Subcutaneous abdominal adipose tissue (tissue), 5 donors: ENCODE data around the gene NRCAM.

Source experiments
- H3K27ac ChIP-seq: one replicate; pipeline ENCODE4 v1.7.0; 2013; ENCODE audit warnings: low read depth, mild to moderate bottlenecking, inconsistent platforms, low read length, moderate library complexity
- H3K27me3 ChIP-seq, 5 donors: one replicate each; pipeline ENCODE4 v1.7.0; 2013; ENCODE audit warnings: low read length in 5 of 5, inconsistent platforms in 1 of 5; ENCODE audit not compliant: control insufficient read depth in 5 of 5, insufficient read depth in 4 of 5
- H3K36me3 ChIP-seq, 5 donors: one replicate each; pipeline ENCODE4 v1.7.0; 2013; ENCODE audit warnings: low read length in 5 of 5; ENCODE audit not compliant: control insufficient read depth in 5 of 5, insufficient read depth in 5 of 5
- H3K4me1 ChIP-seq, 5 donors: one replicate each; pipeline ENCODE4 v1.7.0; 2013; ENCODE audit warnings: low read length in 5 of 5, mild to moderate bottlenecking in 3 of 5, moderate library complexity in 1 of 5; ENCODE audit not compliant: control insufficient read depth in 5 of 5, insufficient read depth in 5 of 5
- H3K4me3 ChIP-seq, 5 donors: one replicate each; pipeline ENCODE4 v1.7.0; 2013; ENCODE audit warnings: low read length in 5 of 5, low read depth in 1 of 5
- H3K9ac ChIP-seq, 5 donors: one replicate each; pipeline ENCODE4 v1.7.0; 2013; ENCODE audit warnings: low read length in 5 of 5, mild to moderate bottlenecking in 4 of 5, moderate library complexity in 3 of 5
- H3K9me3 ChIP-seq, 5 donors: one replicate each; pipeline ENCODE4 v1.7.0; 2013; ENCODE audit warnings: low read length in 5 of 5; ENCODE audit not compliant: control insufficient read depth in 5 of 5
- donor health status: healthy.
- donor health status: healthy.
- donor health status: healthy.
- donor health status: healthy.
- donor health status: healthy.

NRCAM gene

GRCh38 chr7:108308276-108308675 is 148.0 kb downstream of the NRCAM start:
- Histone ChIP-seq H3K9me3 (no peaks in the 10 kb centered on the region), H3K27me3 (no peaks in the 10 kb centered on the region), H3K4me3 (no peak overlapping the region), H3K27ac (peak overlapping the region; percentile 32), H3K9ac (peak overlapping the region in 1 of 5 donors; percentile 42), H3K4me1 (peaks cover 0 to 28% (median 10%) of the 10 kb centered on the region in 5 donors), H3K36me3 (no peaks in the 10 kb centered on the region)

- H3K9ac ChIP-seq, result peak overlapping the region in 1 of 5 donors; percentile 49
- H3K4me3 ChIP-seq, result no peak overlapping the region
- H3K36me3 ChIP-seq, result no peaks in the 10 kb centered on the region
- no peaks in the 10 kb centered on the region for H3K9me3 ChIP-seq
- no peaks in the 10 kb centered on the region for H3K27me3 ChIP-seq
- no peak overlapping the region for H3K27ac ChIP-seq
- peaks cover 0 to 28% (median 10%) of the 10 kb centered on the region in 5 donors for H3K4me1 ChIP-seq
Observed at GRCh38 chr7:108307595-108307994, 148.6 kb downstream of the NRCAM start.

GRCh38 chr7:108307194-108307593 is 149.0 kb downstream of the NRCAM start:
- Histone ChIP-seq H3K9ac (no peak overlapping the region), H3K36me3 (no peaks in the 10 kb centered on the region), H3K4me1 (peaks cover 0 to 28% (median 10%) of the 10 kb centered on the region in 5 donors), H3K9me3 (no peaks in the 10 kb centered on the region), H3K27ac (no peak overlapping the region), H3K27me3 (no peaks in the 10 kb centered on the region), H3K4me3 (no peak overlapping the region)

GRCh38 chr7:108303332-108303731 is 152.9 kb downstream of the NRCAM start:
- H3K27ac ChIP-seq, result no peak overlapping the region
- H3K9me3 ChIP-seq, result no peaks in the 10 kb centered on the region
- no peaks in the 10 kb centered on the region for H3K27me3 ChIP-seq
- no peak overlapping the region for H3K4me3 ChIP-seq
- peaks cover 0 to 13% (median 1%) of the 10 kb centered on the region in 5 donors for H3K4me1 ChIP-seq
- H3K9ac ChIP-seq, result no peak overlapping the region
- H3K36me3 ChIP-seq, result no peaks in the 10 kb centered on the region

DNA sequence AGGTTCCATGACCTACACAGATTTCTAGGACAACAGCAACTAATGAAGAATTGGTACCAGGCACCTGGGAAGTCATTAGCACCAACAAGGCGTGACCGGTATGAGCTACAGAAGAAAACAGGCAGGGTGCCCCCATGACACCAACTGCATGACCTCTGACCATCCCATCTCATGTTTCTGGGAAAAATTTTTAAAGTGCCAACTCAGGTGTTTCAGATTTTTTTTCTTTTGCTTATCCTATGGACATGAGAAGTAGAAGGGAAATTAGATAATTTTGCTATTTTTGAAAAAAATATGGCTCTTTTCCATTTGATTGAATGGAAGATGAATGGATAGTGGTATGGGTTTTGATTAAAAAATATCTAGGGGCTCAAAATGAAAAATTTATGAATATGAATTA is 154.8 kb downstream of the NRCAM start:
- no peak overlapping the region for H3K27ac ChIP-seq
- H3K9me3 ChIP-seq, result no peaks in the 10 kb centered on the region
- H3K27me3 ChIP-seq, result no peaks in the 10 kb centered on the region
- no peak overlapping the region for H3K4me3 ChIP-seq
- no peaks in the 10 kb centered on the region for H3K36me3 ChIP-seq
- H3K4me1 ChIP-seq, result peaks cover 0 to 7% (median 0%) of the 10 kb centered on the region in 5 donors
- no peak overlapping the region for H3K9ac ChIP-seq

DNA sequence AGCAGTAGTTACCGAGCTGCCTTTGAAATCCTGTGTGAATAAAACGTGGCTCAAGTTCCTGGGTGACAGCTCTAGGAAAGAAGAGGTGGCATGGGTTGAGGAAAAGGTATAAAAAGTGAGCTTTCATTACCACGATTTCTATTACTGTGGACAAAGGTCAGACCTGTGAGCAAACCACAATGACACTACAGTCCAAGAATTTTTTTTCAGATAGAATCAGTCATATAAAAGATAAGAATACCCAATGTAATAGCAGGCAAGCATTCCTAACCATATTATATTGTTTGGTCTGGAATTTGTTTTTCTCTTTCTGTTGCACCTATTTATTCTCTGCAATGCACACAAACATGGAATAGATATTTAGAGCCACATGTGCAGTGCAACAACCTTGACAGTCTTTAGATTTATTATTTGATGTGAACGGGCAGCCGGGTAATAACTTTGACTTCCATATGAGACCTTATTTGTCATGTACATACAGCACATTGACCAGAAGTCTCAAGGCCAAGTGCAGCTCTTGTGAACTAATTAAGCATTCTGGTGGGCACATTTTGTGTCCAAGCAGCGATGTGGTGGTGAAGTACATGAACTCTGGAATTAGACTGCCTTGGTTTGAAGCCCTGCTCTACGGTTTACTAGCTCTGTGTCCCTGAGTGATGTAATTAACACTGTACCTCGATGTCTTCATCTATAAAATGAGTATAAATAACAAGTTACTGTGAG is 156.8 kb downstream of the NRCAM start:
- Histone ChIP-seq H3K27ac (no peak overlapping the region), H3K9me3 (no peaks in the 10 kb centered on the region), H3K36me3 (no peaks in the 10 kb centered on the region), H3K9ac (no peak overlapping the region), H3K4me1 (peaks cover 0 to 7% (median 5%) of the 10 kb centered on the region in 5 donors), H3K4me3 (no peak overlapping the region), H3K27me3 (no peaks in the 10 kb centered on the region)

- H3K9me3 ChIP-seq, result no peaks in the 10 kb centered on the region
- no peaks in the 10 kb centered on the region for H3K36me3 ChIP-seq
- H3K27me3 ChIP-seq, result no peaks in the 10 kb centered on the region
- no peak overlapping the region for H3K9ac ChIP-seq
- peaks cover 0 to 16% (median 12%) of the 10 kb centered on the region in 5 donors for H3K4me1 ChIP-seq
- no peak overlapping the region for H3K27ac ChIP-seq
- H3K4me3 ChIP-seq, result no peak overlapping the region
Observed at GRCh38 chr7:108296911-108297310, 159.3 kb downstream of the NRCAM start.

- Histone ChIP-seq H3K4me3 (no peak overlapping the region), H3K4me1 (peaks cover 0 to 25% (median 15%) of the 10 kb centered on the region in 5 donors), H3K9ac (no peak overlapping the region), H3K36me3 (no peaks in the 10 kb centered on the region), H3K27ac (no peak overlapping the region), H3K9me3 (no peaks in the 10 kb centered on the region), H3K27me3 (no peaks in the 10 kb centered on the region)
Observed at GRCh38 chr7:108294595-108294994, 161.6 kb downstream of the NRCAM start.

DNA sequence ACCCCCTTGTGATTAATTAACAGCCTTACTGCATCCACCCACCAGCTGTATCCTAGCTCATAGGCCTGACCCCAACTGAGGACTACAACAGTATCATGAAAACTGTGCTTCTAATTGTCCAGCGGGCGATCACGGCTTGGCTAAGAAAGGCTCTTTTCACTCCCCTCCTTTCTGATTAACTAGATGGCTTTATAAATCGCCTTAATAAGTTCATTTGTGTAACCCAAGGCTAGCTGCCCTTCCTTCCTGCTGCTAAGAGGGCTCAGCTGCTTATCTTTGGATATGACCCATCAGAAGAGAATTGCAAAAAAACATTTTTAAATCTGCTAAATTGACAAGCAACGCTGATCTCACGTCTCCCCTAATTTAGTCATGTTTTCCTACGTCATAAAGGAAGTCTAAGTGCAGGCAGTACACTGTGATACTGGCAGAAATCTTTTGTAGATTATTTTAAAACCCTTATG is 163.1 kb downstream of the NRCAM start:
- Histone ChIP-seq H3K36me3 (no peaks in the 10 kb centered on the region), H3K9ac (no peak overlapping the region), H3K4me1 (peaks cover 0 to 25% (median 15%) of the 10 kb centered on the region in 5 donors), H3K27me3 (no peaks in the 10 kb centered on the region), H3K4me3 (peak overlapping the region in 1 of 5 donors; percentile 18), H3K9me3 (no peaks in the 10 kb centered on the region), H3K27ac (no peak overlapping the region)

DNA sequence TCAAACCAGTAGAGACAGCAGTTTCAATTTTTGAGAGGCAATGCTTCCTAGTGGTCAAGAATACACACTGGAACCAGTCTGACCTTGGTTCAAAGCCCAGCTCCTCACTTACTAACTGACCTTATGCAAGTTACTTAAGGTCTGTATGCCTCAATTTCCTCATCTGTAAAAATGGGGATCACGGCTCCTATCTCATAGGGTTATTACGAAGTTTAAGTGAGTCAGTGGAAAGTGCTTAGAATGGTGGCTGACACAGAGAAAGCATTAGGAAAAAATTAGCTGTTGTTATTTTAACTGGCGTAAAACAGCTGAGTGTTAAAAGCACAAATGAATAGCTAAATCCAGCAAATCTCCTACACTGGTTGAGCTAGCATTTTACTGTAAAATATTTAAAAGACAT is 163.7 kb downstream of the NRCAM start:
- Histone ChIP-seq H3K9ac (no peak overlapping the region), H3K36me3 (no peaks in the 10 kb centered on the region), H3K27me3 (no peaks in the 10 kb centered on the region), H3K27ac (peak overlapping the region; percentile 9), H3K4me1 (peaks cover 0 to 25% (median 15%) of the 10 kb centered on the region in 5 donors), H3K9me3 (no peaks in the 10 kb centered on the region), H3K4me3 (no peak overlapping the region)
